ENCODE results near the gene DRD3. TPM values are rescaled to one million over a fixed set of nuclear protein-coding genes. Genes with fewer than 3 reads are reported as not detected.

DRD3 gene
- total RNA-seq, 1 donor from 2014 or later, result not detected

DNA sequence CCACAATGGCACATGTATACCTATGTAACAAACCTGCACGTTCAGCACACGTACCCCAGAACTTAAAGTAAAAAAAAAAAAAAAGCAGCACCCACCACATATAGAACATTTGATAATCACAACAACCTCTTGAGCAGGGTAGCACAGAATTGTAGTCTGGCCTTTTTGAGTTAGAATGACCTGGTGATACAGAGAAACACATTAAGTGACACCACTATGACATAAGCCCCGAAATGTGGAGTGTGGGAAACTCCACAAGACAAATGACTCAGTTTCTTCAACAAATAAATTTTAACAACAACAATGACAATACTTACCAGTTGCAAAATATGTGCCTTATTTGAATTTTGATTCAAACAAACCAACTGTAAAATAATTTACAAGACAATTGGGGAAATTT is 46.4 kb downstream of the DRD3 start:
- no peak for ATAC-seq (ENCODE audit: poor library complexity)
- DNase-seq, result no peak
- intact Hi-C loops (cut with DNase I), result no loop called here

DNA sequence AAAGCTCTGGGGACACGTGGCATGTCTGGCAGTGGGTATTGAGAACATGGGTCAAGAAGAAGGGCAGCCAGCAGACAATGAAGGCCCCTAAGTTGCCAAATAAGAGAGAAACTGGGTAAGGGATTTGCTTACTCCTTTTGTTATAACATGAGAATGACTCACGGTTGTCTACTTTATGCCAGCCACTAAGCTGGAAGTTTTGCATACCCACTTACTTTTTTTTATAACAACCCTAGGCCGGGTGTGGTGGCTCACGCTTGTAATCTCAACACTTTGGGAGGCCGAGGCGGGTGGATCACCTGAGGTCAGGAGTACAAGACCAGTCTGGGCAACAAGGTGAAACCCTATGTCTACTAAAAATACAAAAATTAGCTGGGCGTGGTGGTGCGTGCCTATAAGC is 50.0 kb downstream of the DRD3 start:
- no peak for DNase-seq
- intact Hi-C loops (cut with DNase I), result no loop called here
- no peak for ATAC-seq (ENCODE audit: poor library complexity)

DNA sequence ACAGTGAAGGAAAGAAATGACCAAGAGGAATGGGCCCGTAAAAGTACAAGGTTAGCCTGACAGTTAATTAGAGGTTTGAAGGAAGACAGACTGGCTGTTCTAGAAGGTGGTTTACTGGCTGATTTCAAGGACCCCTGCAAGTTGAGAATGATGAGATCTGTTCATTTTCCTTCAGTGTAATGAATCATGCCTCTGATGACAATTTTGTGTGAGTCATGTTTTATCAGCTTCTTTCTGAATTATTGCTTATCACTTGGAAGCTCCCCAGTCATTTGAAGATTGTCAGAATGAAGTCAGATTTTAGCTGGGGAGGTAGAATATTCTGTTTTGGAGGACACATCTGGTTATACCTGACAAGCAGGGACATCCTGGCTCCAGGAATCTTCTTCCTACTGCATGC is 50.6 kb downstream of the DRD3 start:
- intact Hi-C loops (cut with DNase I), result no loop called here
- DNase-seq (no peak), ATAC-seq (ENCODE audit: poor library complexity) (no peak)

GRCh38 chr3:114127517-114127916 is 51.3 kb downstream of the DRD3 start:
- ATAC-seq (ENCODE audit: poor library complexity) (no peak), DNase-seq (no peak)
- intact Hi-C loops (cut with DNase I), result no loop called here

DNA sequence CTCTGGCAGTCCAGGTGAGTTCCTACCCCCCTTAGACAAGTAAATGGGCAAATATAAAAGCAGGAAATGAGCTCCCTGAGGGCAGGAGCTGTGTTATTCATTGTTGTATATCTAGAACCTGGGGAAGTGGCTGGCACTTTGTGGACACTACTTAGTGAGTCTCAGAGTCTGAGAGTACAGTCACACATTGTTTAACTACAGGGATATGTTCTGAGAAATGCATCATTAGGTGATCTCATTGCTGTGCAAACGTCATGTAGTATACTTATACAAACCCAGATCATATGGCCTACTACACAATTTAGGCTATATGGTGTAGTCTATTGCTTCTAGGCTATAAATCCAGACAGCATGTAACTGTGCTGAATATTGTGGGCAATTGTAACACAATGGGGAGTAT is 52.4 kb downstream of the DRD3 start:
- intact Hi-C loops (cut with DNase I), result no loop called here
- DNase-seq, result no peak
- ATAC-seq (ENCODE audit: poor library complexity), result no peak

DNA sequence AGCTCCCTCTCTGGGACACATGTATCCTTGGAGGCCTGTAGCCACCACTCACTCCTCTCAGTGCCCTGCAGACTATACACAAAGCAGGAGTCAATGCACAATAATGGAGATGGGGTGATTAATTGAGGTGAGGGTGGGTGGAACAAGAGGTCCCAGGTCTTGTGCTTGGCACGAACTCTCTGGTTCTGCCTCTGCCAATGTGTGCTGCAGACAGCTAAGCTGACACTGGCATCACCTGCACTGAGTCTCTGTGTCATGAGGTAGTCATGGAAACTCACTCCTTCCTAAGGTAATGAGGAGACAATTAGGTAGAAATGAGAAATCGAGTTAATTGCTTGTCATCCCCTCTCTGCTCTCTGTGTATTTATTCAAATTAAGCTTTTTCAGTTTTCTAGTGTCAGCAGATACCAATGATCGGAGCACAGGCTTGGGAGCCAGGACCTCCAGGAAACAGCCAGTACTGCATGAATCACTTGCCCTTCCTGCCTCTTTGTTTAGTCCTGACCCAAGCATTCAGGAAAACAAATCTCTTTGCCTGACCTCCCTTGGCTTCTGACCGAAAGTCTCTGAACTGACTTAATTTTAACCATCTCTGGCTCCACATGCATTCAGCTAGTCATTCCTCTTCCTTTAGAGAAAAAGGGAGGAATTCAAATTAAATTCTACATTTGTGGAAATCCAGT is 56.7 kb downstream of the DRD3 start:
- peak; percentile 29 for ATAC-seq (ENCODE audit: poor library complexity)
- DNase-seq, result no peak
- intact Hi-C loops (cut with DNase I), result no loop called here

- intact Hi-C loops (cut with DNase I), result no loop called here
- no peak for ATAC-seq (ENCODE audit: poor library complexity)
- DNase-seq, result no peak
These were observed 58.6 kb downstream of the DRD3 start for GRCh38 chr3:114120211-114120610.

DNA sequence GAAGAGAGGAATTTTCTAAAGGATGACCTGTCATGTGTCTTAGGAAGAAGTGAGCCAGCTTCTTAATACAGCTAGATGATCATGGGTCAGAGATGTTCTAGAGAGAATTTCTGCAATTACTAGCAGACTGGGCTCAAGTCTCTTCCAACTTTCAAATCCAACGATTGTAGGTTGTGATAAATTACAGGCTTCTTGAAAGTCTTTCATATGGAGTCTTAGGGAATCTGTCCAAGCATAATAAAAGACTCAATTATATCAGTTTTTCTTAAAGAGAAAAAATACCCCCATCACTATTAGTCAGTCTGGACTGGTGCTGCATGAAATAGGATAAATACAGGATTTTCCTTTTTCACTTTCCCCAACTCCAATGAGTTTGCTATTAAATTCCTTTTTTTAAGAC is 59.1 kb downstream of the DRD3 start:
- intact Hi-C loops (cut with DNase I), result no loop called here
- DNase-seq (no peak), ATAC-seq (ENCODE audit: poor library complexity) (no peak)

- intact Hi-C loops (cut with DNase I), result no loop called here
- DNase-seq (no peak), ATAC-seq (ENCODE audit: poor library complexity) (no peak)
These were observed 63.7 kb downstream of the DRD3 start for GRCh38 chr3:114115143-114115542.

DNA sequence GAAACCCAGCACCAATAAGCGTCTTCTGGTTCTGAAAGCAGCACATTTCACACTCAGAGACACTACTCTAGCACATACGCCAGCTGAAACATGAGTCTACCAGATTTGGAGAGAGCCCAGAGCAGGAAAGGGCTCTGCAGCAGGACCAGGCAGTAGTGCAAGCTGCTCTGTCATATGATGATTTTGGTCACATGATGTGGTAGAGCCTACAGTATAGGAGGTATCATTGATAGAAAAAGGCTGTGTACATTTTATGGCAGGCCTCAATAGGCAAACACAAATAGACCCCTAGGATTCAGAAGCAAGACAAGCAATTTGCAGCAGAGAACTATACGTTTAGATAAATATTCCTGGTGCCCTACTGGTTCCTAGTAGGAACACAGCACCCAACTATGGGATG is 64.1 kb downstream of the DRD3 start:
- intact Hi-C loops (cut with DNase I), result no loop called here
- ATAC-seq (ENCODE audit: poor library complexity), result no peak
- no peak for DNase-seq

GRCh38 chr3:114112696-114113095 is 66.2 kb downstream of the DRD3 start:
- no peak for DNase-seq
- no peak for ATAC-seq (ENCODE audit: poor library complexity)
- intact Hi-C loops (cut with DNase I), result no loop called here

- ATAC-seq (ENCODE audit: poor library complexity) (no peak), DNase-seq (no peak)
- intact Hi-C loops (cut with DNase I), result no loop called here
These were observed 67.6 kb downstream of the DRD3 start for GRCh38 chr3:114111060-114111770.

- intact Hi-C loops (cut with DNase I), result no loop called here
- ATAC-seq (ENCODE audit: poor library complexity) (no peak), DNase-seq (no peak)
These were observed 68.4 kb downstream of the DRD3 start for GRCh38 chr3:114110439-114110838.

GRCh38 chr3:114108137-114108536 is 70.7 kb downstream of the DRD3 start:
- intact Hi-C loops (cut with DNase I), result no loop called here
- no peak for DNase-seq
- no peak for ATAC-seq (ENCODE audit: poor library complexity)

GRCh38 chr3:114104414-114104813 is 74.4 kb downstream of the DRD3 start:
- intact Hi-C loops (cut with DNase I), result no loop called here
- no peak for DNase-seq
- ATAC-seq (ENCODE audit: poor library complexity), result no peak

- DNase-seq (no peak), ATAC-seq (ENCODE audit: poor library complexity) (no peak)
- intact Hi-C loops (cut with DNase I), result no loop called here
These were observed 75.0 kb downstream of the DRD3 start for GRCh38 chr3:114103858-114104257.

DNA sequence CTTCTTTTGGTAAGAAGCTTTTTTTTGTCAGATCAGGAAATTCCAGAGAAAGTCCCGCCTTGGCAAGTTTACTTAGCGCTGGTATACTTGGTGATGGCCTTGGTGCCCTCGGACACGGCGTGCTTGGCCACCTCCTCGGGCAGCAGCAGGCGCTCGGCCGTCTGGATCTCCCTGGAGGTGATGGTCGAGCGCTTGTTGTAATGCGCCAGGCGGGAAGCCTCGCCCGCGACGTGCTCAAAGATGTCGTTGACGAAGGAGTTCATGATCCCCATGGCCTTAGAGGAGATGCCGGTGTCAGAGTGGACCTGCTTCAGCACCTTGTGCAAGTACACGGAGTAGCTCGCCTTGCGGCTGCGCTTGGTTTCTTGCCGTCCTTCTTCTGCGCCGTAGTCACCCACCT is 75.7 kb downstream of the DRD3 start:
- DNase-seq (no peak), ATAC-seq (ENCODE audit: poor library complexity) (no peak)
- intact Hi-C loops (cut with DNase I), result no loop called here

GRCh38 chr3:114101101-114101500 is 77.8 kb downstream of the DRD3 start:
- intact Hi-C loops (cut with DNase I), result no loop called here
- ATAC-seq (ENCODE audit: poor library complexity), result no peak
- no peak for DNase-seq

- DNase-seq (no peak), ATAC-seq (ENCODE audit: poor library complexity) (no peak)
- intact Hi-C loops (cut with DNase I), result no loop called here
These were observed 83.1 kb downstream of the DRD3 start for GRCh38 chr3:114095796-114096195.

- intact Hi-C loops (cut with DNase I), result no loop called here
- DNase-seq (no peak), ATAC-seq (ENCODE audit: poor library complexity) (no peak)
These were observed 85.3 kb downstream of the DRD3 start for GRCh38 chr3:114093596-114093995.

DNA sequence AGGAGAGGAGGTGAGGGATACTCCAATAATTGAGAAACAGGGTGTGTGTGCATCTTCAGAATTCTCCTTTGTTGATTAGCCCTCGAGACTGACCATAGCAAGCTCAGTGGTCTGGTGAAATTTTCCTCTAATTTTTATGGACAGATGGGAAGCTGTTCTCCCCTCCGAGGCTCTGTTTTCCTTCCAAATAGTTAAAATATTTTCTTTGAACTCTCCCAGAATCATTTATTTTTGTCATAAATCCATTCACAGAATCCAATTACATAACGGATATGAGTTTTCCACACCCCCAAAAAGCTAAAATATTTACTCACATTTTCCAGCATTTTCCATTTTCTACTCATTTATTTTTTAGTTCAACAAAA is 85.9 kb downstream of the DRD3 start:
- intact Hi-C loops (cut with DNase I), result no loop called here
- DNase-seq, result no peak
- ATAC-seq (ENCODE audit: poor library complexity), result no peak
